HG02870 (cell line): ENCODE results near the gene UBQLN1.

Experiments
- ATAC-seq: cut with Tn5 transposase; IDR thresholded peaks from one replicate; pipeline ENCODE4 v1.9.1; 2021; ENCODE audit warnings: mild to moderate bottlenecking, moderate library complexity; ENCODE audit not compliant: unreplicated experiment

Gene UBQLN1

DNA sequence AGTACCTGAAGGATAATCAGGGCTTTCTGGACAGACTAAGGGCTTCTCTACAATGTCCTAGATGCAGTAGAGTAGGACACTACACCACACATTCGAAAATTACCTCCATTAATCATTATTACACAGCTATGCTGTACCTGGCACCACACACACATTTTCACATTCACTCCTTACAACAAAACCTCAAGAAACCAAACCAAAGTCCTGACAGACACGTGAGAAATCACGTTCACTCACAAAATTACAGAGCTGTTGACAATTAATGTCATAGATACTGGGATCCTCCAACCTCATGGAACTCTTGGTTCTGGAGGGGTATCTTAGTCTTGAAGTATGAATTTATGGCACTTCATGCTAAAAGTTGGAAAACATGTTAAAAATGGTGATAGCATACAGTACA lies 16.3 kb downstream of the UBQLN1 start:
- ATAC-seq = no peak

DNA sequence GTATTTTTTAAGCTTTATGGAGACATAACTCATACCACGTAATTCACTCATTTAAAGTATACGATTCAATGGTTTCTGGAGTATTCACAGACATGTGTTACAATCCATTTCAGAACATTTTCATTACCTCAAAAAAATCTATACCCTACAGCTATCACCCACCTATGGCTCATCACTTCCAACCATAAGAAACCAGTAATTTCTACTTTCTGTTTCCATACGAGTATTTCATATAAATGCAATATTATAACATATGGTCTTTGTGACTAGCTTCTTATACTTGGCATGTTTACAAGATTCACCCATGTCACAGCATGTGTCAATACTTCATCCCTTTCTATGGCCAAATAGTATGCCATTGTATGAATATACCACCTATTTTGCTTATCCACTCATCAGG lies 18.8 kb downstream of the UBQLN1 start:
- ATAC-seq = no peak

DNA sequence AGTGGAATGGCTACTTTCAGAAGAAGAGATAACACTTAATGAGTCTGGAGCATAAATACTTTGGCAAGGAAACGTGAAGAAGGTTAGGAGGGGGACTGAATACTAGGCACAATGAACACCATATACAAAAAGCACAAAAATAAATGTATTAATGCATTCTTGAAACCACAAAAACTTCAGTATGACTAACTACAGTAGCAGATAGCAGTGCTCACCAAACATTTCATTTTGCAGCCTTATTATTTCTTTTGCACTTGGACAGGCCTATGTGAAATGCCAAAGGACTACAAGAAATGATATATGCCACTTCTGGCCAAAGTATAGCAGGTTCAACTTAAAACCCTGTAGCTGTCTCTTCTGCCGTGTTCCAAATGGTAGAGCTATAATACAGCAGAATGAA lies 26.3 kb downstream of the UBQLN1 start:
- peak; percentile 74 for ATAC-seq

DNA sequence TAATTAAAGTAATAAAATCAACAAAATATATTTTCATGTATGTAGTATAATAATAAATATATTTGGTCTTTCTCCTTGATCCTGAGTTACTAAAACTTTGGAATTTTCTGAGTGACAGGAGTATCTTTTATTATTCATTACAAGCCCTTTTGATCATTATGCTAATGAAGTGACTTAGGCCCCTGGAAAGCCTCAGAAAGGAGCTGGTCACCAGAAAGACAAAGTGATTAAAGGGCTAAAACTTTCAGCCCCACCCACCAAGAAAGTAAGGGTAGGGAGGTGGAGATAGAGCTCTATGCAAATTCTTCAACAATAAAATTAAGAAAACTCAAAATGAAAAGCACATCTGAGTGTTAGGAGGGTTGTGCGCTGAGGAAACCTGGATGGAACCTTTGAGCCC lies 27.5 kb downstream of the UBQLN1 start:
- no peak for ATAC-seq

DNA sequence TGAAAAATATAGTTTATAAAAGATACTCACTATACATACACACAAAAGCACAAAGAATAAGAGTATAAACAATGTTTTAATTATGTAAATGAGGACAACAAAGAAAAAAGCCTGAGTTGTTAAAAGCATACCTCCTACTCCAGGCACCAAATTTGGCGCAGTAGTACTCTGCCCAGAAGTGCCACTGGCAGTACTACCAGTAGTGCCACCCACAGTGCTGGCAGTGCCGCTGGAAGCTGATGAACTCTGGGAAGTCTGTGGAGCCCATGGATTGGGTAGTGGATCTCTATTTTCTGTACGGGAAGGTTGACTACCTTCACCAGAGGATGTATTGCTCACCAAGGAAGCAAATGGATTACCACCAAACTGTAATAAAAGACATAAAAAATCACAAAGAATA lies 30.2 kb downstream of the UBQLN1 start:
- ATAC-seq = no peak

DNA sequence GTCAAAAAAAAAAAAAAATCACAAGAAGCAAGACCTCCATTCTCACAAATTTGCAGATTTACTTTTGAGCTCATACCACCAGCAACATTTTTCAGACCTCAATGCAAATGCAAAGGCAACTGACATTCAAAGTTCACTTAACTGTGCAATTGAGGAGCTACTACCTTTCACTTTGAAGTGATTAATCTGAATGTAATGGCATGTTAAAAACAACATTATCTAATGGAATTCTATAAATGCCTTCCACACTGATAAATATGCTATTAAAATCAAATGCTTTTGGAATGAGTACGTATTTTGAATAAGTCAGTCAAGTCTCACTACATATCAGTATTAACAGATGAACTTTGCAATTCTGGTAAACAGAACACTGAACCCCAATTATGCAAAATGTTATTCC lies 32.3 kb downstream of the UBQLN1 start:
- no peak for ATAC-seq

DNA sequence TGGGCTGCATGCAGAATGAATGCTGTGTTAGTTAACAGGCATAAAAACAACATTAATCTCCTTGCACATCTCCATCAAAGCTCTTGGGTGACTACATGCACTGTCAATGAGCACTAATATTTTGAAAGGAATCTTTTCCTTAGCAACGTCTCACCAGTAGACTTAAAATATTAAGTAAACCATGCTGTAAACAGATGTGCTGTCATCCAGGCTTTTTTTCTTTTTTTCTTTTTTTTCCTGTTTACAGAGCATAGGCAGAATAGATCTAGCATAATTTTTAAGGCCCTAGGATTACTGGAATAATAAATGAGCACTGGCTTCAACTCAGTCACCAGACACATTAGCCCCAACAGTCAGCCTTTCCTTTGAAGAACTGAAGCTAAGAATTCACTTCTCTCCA lies 36.3 kb downstream of the UBQLN1 start:
- ATAC-seq = no peak

DNA sequence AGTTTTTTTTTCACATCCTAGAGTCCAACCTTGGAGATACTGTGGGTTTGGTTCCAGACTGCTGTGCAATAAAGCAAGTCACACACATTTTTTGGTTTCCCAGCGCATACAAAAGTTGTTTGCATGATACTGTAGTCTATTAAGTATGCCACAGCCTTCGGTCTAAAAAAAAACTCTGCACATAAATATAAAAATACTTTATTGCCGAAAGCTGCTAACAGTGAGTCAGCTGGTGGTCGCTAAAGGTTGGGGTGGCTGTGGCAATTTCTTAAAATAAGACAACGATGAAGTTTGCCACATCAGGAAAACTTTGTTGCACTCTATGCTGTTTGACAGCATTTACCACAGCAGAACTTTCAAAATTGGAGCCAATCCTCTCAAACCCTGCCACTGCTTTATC lies 37.4 kb downstream of the UBQLN1 start:
- ATAC-seq = no peak

DNA sequence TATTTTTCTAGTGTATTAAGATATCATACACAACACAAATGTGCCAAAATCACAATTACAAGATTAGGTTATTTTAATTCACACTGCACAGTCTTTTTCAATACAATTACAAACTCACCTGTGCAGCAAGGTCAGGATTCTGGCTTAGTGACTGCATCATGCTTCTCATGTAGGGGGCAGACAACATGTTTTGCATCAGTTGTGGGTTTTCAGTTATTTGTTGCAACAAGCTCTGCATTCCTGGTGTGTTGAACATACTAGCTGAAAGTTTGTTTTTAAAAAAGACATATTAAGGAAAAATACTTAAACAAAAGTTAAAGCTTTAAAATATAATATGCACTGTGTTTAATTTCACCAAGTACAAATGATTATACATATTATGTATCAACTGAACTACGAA lies 38.7 kb downstream of the UBQLN1 start:
- ATAC-seq = no peak

DNA sequence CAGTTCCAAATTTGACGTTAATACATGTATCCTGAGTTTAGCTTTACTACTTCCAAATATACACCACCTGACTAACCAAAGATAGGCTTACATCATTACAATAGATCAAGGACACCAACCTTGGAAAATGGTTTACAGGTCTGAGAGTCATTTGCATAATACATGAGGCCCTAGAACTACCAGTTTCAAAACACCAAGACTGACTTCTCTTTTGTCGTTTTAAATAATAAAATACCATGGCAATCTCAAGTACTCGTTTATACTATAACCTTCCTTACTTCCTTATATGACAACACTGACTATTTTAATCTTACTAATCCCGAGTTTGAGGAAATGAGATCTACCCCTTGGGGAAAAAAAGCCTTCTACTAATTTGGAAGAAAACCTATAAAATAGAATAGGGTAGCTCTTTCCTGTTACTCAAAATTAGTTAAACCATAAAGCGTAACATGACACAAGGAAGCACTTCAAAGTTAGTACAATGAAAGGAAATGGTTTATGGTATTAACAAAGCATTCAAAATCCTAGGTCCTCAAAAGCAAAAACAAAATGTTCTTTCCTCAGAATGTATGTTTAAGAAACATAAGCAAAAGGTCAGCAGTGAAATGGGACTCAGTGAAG lies 42.1 kb downstream of the UBQLN1 start:
- peak; percentile 92 for ATAC-seq

DNA sequence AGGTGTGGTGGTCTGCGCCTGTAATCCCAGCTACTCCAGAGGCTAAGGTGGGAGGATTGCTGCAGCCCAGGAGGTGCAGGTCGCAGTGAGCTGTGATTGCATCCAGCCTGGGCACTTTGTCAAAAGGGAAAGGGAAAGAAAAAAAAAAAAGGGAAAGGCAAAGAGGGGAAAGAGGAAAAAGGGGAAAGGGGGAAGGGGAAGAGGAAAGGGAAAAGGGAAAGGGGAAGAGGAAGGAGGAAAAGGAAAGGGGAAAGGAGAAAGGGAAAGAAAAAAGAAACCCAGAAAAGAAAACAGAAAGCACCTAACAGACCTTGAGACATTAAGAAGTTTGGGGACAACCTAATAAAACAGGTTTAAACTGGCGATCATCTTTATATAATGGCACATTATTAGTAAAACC lies 44.8 kb downstream of the UBQLN1 start:
- no peak for ATAC-seq

DNA sequence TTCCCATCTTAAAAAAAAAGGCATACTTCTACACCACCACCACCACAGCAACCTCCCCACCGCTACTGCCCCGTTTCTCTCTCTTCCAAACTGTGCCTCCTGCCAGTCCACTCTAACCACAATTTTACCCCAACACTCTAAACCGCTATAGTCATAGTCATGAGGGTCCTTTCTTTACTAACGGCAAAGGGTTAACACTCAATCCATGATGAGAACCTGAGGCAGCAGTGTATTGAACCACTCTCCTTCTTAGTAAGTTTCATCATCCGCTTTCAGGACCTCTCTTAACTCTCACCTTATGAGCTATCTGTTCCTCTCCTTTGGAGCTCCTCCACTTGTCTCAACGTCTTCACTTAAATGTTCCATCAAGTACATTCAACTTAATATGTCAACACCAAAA lies 50.8 kb downstream of the UBQLN1 start:
- ATAC-seq = peak; percentile 62

DNA sequence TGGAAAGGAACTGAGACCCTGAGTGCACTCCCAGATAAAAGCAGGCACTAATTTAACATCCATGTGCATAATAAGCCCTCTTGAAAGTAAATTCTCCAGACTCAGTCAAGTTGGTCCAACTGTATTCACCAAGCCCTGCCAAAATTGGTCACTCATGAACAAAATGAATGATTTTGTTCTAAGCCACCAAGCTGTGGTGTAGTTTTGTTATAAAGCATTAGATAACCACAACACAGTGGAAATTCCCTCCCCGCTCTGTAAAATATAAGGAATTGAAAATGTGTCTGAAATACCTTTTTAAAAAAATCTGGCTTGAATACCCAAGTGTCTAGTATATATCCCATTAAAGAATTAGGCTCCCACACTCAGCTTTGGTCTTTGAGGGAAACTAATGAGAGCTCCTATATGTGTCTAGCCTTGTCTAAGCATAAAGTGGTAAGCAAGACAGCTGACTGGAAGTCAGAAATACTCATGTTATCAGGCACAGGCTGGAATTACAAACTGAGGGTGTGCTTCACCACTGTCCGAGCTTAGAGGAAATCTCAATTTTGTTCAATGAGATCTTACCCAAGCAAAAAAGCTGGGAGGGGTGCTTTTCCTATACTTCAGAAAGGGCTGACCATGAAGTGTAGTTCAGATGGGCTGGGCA lies 51.6 kb downstream of the UBQLN1 start:
- peak; percentile 58 for ATAC-seq

DNA sequence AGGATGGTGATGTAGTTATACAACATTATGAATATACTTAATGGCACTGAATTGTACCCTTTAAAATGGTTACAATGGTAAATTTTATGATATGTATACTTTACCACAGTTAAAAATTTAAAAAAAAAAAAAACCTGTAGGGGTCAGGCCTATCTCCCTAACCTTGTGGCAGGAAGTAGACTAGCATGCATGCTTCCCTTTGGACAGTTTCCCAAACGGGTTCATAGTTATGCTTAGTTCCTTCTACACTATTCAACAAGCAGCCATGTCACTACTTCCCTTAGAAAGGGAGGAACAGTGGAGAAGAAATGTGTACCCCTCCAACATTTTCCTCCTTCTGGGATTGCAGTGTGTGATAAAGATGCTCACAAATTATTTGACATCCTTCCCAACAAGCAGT lies 52.3 kb downstream of the UBQLN1 start:
- no peak for ATAC-seq

DNA sequence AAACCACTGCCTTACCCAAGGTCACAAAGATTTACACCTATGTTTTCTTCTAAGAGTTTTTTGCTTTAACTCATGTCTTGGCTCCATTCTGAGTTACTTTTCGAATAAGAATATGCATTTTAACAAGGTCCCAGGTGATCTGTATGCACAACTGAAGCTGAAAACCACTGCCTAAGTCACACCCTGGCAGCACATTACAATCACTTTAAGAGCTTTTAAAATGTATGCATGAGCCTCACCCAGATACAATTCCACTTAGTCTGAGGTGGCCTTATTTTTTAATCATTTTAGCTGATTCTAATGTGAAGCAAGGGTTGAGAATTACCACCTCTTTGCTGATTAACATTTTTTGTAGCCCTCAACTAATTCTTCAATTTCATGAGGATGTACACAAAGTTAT lies 55.3 kb downstream of the UBQLN1 start:
- no peak for ATAC-seq

DNA sequence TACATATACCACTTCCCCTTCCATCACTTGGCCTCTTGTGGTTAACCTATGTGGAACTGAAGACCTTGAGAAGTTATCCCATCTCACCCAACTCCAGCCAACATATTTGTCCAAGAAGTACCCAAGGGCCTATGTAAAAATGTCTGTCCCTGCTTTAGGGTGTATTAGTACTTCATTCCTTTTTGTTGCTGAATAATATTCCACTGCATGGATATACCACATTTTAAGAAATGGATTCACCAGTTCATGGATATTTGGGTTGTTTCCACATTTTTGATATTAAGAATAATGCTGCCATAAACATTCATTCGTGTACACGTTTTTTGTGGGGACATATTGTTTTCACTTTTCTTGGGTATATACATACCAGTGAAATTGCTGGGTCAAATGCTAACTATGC lies 56.2 kb downstream of the UBQLN1 start:
- ATAC-seq = no peak

DNA sequence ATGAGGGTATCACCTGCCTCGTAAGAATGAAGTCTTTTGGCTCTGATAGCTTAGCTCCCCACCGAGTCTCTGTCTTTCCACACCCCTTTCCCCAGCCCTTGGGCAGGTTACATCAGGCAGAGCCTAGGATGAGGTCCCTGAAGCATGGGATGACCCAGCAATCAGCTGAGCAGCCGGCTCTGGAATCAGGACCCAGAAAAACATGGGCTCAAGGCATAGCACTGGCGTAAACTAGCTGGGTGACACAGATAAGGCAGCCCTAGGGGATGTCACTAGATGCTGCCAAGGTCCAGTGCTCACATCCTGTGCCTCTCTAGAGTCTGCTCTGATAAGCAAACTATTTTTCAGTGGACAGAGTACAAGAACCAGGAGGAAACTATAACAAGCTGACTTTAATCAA lies 58.2 kb downstream of the UBQLN1 start:
- no peak for ATAC-seq

DNA sequence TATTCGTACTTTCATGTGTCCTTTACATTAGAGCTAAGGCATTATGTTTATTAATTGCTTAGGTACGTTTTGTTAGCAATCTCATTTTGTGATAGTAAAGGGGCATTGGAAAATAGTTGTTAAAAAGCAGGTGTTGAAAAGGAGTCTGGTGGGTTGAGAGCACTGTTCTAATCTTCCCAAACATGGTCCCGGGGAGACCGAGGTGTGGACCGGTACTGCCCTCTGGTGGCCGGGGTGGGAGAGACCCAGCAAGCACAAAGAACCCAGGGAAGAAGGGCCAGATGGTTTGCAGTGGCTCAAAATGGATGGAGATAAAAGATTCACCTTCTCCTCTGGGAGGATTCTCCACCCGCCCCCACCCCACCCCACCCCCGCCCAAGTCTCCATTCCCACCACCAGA lies 58.7 kb downstream of the UBQLN1 start:
- peak; percentile 41 for ATAC-seq

DNA sequence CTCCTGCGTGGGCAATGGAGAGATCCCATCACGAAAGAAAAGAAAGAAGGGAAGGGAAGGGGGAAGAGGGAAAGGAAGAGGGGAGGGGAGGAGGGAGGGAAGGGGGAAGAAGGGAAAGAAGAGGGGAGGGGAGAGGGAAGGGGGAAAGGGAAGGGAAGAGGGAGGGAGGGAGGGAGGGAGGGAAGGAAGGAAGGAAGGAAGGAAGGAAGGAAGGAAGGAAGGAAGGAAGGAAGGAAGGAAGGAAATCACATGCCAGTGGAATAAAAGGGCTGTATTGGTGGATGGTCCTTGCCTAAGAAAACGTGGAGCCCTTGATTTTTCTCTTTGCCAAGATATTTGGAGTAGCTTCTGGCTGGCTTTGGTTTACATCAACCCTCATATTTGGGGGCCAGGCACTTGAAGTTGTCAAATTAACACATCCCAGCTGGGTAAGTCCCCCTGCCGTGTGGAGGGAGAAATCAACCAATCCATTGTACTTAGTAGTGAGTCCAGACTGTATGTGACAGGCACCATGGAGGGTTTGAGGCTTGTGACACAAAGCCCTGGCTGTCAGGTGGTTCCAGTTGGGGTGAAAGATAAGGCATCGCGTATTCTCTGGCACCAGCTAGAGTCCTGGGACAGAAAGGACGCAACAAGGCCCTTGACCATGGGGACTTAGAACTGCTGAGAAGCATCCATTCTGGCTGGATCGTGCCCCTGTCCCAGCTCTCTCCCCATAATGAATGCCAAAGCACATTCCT lies 61.1 kb downstream of the UBQLN1 start:
- ATAC-seq = no peak

DNA sequence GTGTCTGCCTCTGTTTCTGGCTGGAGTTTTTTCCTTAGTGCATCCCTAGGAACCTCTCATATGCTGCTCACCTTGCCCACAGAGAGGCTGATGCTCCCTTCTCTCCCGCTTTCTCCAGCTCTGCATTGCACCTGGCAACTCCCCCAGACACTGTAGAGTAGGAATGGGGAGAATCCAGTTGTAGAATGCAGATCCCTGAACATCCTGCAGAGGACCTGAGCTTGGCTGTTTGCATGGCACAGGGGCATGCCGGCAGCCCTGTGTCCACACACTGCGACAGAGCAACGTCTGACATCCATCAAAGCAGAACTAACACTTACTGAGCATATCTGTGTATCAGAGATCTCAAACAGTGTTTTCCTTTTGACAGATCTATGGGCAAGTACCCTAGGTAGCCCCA lies 65.0 kb downstream of the UBQLN1 start:
- ATAC-seq = no peak

DNA sequence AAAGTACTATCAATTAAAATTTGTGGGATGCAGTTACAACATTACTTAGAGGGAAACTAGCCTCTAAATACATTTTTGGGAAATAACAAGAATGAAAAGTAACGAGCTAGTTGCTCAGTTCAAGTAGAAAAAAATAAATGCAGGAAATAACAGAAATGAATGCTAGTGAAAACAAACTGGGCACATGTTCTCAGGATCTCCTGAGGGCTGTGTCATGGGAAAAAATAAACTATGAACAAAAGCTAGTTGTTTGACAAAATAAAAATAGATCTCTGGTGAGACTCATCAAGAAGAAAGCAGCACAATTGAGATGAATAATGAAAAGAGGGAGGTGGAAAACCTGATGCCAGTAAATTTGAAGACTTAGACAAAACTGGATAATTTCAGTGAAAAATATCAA lies 68.5 kb downstream of the UBQLN1 start:
- ATAC-seq = no peak

DNA sequence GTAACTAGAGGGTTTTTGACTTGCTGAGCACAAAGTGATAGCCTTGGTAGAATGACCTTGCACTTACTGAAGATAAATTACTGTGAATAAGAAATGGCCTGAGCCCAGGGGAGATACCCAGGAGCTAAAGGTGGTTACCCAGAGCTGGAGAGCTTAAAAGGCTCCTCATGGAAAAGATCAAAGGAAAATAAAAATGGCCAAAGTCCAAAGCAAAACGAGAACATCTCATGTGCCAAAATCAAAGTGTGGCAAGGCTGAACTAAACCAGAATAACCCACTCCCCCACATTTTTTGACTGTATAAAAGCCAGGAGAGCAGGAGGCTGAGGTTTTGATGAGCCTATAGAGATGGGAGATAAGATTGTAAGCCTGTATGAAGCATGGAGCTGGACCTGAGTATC lies 70.4 kb downstream of the UBQLN1 start:
- no peak for ATAC-seq
